K562 (cell line): Measurements from ENCODE around the gene HSD17B1. TPM values are rescaled to one million over a fixed set of nuclear protein-coding genes. Genes with fewer than 3 reads are reported as not detected.
A peak's percentile ranks its signal among the peaks of the same experiment; 100 is the strongest.

Experiments
- ATF2 ChIP-seq: sonication (generic); formaldehyde crosslinking; IDR thresholded peaks from 2 replicates; pipeline ENCODE4 v1.8.1; 2022; ENCODE audit warnings: missing genetic modification reagents
- CBFA2T3 ChIP-seq: fragments of 450-650 bp; IDR thresholded peaks from 2 replicates; pipeline ENCODE4 v1.6.1; 2017
- CREM ChIP-seq: IDR thresholded peaks from 2 replicates; pipeline ENCODE4 v1.6.1; 2014; ENCODE audit warnings: antibody characterized with exemption, low read depth
- E2F3 ChIP-seq: fragments of 250-450 bp; sonication (Bioruptor Pico); IDR thresholded peaks from 2 replicates; pipeline ENCODE4 v1.4.0; 2020; ENCODE audit warnings: mild to moderate bottlenecking
- GTF2E2 ChIP-seq: fragments of 200-800 bp; sonication (Bioruptor generic); IDR thresholded peaks from 2 replicates; pipeline ENCODE4 v1.6.1; 2016; ENCODE audit warnings: missing genetic modification characterization, missing compliant biosample characterization
- HBP1 ChIP-seq: fragments of 450-650 bp; formaldehyde crosslinking; IDR thresholded peaks from 2 replicates; pipeline ENCODE4 v1.4.0; 2022; ENCODE audit warnings: missing genetic modification characterization
- HCFC1 ChIP-seq: IDR thresholded peaks from 2 replicates; pipeline ENCODE4 v1.6.1; 2012; ENCODE audit warnings: low read depth, low read length, improper control_type of control experiment
- HDAC6 ChIP-seq: IDR thresholded peaks from 2 replicates; pipeline ENCODE4 v1.6.1; 2012; ENCODE audit warnings: low read depth, mild to moderate bottlenecking, control low read depth, inconsistent platforms, low read length, moderate library complexity
- HEY1 ChIP-seq: fragments of 250-450 bp; sonication (Bioruptor Pico); IDR thresholded peaks from 2 replicates; pipeline ENCODE4 v1.5.0; 2020; ENCODE audit warnings: mild to moderate bottlenecking, moderate library complexity, borderline replicate concordance
- NR3C1 ChIP-seq: sonication (generic); formaldehyde crosslinking; IDR thresholded peaks from 2 replicates; pipeline ENCODE4 v1.8.1; 2022; ENCODE audit warnings: missing genetic modification reagents
- PBX2 ChIP-seq, 2 experiments: IDR thresholded peaks in 1 of 2; conservative IDR thresholded peaks in 1 of 2; 2 replicates each; pipeline ENCODE4 v1.6.1; 2016; ENCODE audit warnings: low read depth in 2 of 2, mild to moderate bottlenecking in 1 of 2, missing compliant biosample characterization in 1 of 2, missing genetic modification characterization in 1 of 2, moderate library complexity in 1 of 2
- POLR3G ChIP-seq: IDR thresholded peaks from 2 replicates; pipeline ENCODE4 v1.6.1; 2011; ENCODE audit not compliant: insufficient read length, insufficient replicate concordance; ENCODE audit errors: extremely low read depth
- PURB ChIP-seq: sonication (generic); formaldehyde crosslinking; IDR thresholded peaks from 2 replicates; pipeline ENCODE4 v1.9.0; 2021; ENCODE audit warnings: low read depth, mild to moderate bottlenecking, missing genetic modification reagents
- SMARCA4 ChIP-seq: fragments of 450-650 bp; IDR thresholded peaks from 2 replicates; pipeline ENCODE4 v1.6.1; 2016
- TEAD1 ChIP-seq, 2 experiments: fragments of 450-650 bp in 1 of 2; sonication (generic) in 1 of 2; formaldehyde crosslinking; IDR thresholded peaks; 2 replicates each; pipeline versions ENCODE4 v1.4.0 to v1.8.0; 2020 to 2022; ENCODE audit warnings: mild to moderate bottlenecking in 2 of 2, missing genetic modification reagents in 1 of 2
- TFAM ChIP-seq: fragments of 250-450 bp; sonication (Bioruptor Pico); conservative IDR thresholded peaks from 2 replicates; pipeline ENCODE4 v1.5.0; 2021; ENCODE audit warnings: mild to moderate bottlenecking, moderate library complexity
- THAP7 ChIP-seq: fragments of 250-450 bp; sonication (Bioruptor Pico); IDR thresholded peaks from 2 replicates; pipeline ENCODE4 v1.5.0; 2021
- YY1 ChIP-seq, 3 experiments: IDR thresholded peaks; 2 replicates each; pipeline ENCODE4 v1.6.1; 2011; ENCODE audit warnings: low read length in 2 of 3, mild to moderate bottlenecking in 2 of 3, moderate library complexity in 2 of 3, borderline replicate concordance in 1 of 3, control low read depth in 1 of 3, low read depth in 1 of 3; ENCODE audit not compliant: insufficient read depth in 3 of 3, insufficient replicate concordance in 2 of 3, control insufficient read depth in 1 of 3, insufficient read length in 1 of 3; ENCODE audit errors: extremely low read depth in 1 of 3
- polyA plus RNA-seq, 8 experiments: library from polyadenylated mRNA; depleted of rRNA in 4 of 8; stranded (reverse) in 5 of 8; unstranded in 3 of 8; fragments of >200 nt; fragmentation: Nextera tagmentation in 2 of 8; fragmentation: Illumina TruSeq in 1 of 8; extraction: Ambion mirVana in 2 of 8; extraction: Trizol in 1 of 8; gene quantifications; 2 replicates each; pipeline versions ENCODE4 v1.2.1 to v1.2.3, GENCODE V29; 2011 to 2014; ENCODE audit warnings: inconsistent platforms in 1 of 8, missing spikeins in 1 of 8
- total RNA-seq, 7 experiments: library from RNA; depleted of rRNA in 6 of 7; stranded (reverse); fragments of >200 nt in 6 of 7; fragmentation: Illumina TruSeq in 2 of 7; extraction: Trizol in 2 of 7; gene quantifications; 2 replicates each; pipeline versions ENCODE4 v1.2.1 to v1.2.3, GENCODE V29; 2011 to 2021; ENCODE audit warnings: low replicate concordance in 1 of 7

The HSD17B1 gene
- total and polyA plus RNA-seq, 9 of the 15 experiments (the other 6 are each of a cell fraction or from before 2014, with no cell fraction given) = 0.55 to 21.1 (median 3.6) TPM

- TF ChIP-seq HBP1 (0 out of 2 replicates have a peak, but pooled peaks have one; percentile 69), HDAC6 (no peak), HEY1 (CRISPR knock-in tag) (no peak), PBX2 (CRISPR knock-in tag; IDR thresholded peaks at IDR 0.05; ENCODE audit: low read depth) (no peak), PBX2 (tag; conservative IDR thresholded peaks at IDR 0.05; ENCODE audit: low read depth) (peak; percentile 66), NR3C1 (CRISPR knock-in tag) (no peak), TEAD1 (CRISPR knock-in tag; IDR thresholded peaks at IDR 0.05) (peak; percentile 51 to 98; a peak in 2 of 4 replicates), E2F3 (peak; percentile 95), ATF2 (CRISPR knock-in tag) (no peak), PURB (CRISPR knock-in tag) (no peak), POLR3G (no peak), TFAM (no peak), HCFC1 (no peak), YY1 (IDR thresholded peaks at IDR 0.05; ENCODE audit: borderline replicate concordance in 1 of 3, control insufficient read depth in 1 of 3, extremely low read depth in 1 of 3, insufficient read depth in 3 of 3, insufficient read length in 1 of 3, insufficient replicate concordance in 2 of 3, low read depth in 1 of 3, low read length in 2 of 3) (peak in 2 of 3 experiments; percentile 47 to 59), CREM (no peak), CBFA2T3 (no peak), GTF2E2 (tag) (peak; percentile 84; the same call in 1 of the 2 replicates), THAP7 (CRISPR knock-in tag) (peak; percentile 60; the same call in 1 of the 2 replicates), SMARCA4 (peak; percentile 21; the same call in 1 of the 2 replicates)
Measured at GRCh38 chr17:42535155-42536047, 17.3 kb upstream of the HSD17B1 start (continued).
